Tibial nerve (tissue), 4 donors: Measurements from ENCODE around the gene NFASC. TPM values are rescaled to one million over a fixed set of nuclear protein-coding genes. Genes with fewer than 3 reads are reported as not detected.

Source experiments
- DNase-seq, 2 donors: peaks; one replicate each; pipeline ENCODE4 v3.0.0-alpha.2; 2019; ENCODE audit warnings: low spot score in 2 of 2
- H3K27ac ChIP-seq, 4 donors: fragments of 200-600 bp; sonication (generic) in 3 of 4; one replicate each; pipeline ENCODE4 v1.5.1; 2017 to 2019; ENCODE audit warnings: mild to moderate bottlenecking in 1 of 4
- H3K27me3 ChIP-seq, 2 donors: fragments of 200-600 bp; sonication (generic) in 1 of 2; one replicate each; pipeline versions ENCODE4 v1.5.1 to v1.6.0; 2017 to 2019
- H3K36me3 ChIP-seq, 3 donors: fragments of 200-600 bp; sonication (generic); one replicate each; pipeline ENCODE4 v1.5.1; 2018 to 2019
- H3K4me1 ChIP-seq, 4 donors: fragments of 200-600 bp; sonication (generic) in 3 of 4; one replicate each; pipeline ENCODE4 v1.5.1; 2017 to 2019
- H3K4me3 ChIP-seq, 4 donors: fragments of 200-600 bp; sonication (generic) in 3 of 4; one replicate each; pipeline ENCODE4 v1.5.1; 2017 to 2019; ENCODE audit warnings: mild to moderate bottlenecking in 1 of 4, moderate library complexity in 1 of 4
- H3K9me3 ChIP-seq, 4 donors: fragments of 200-600 bp; sonication (generic) in 3 of 4; one replicate each; pipeline ENCODE4 v1.5.1; 2017 to 2019
- CTCF ChIP-seq, 5 experiments: fragments of 200-600 bp in 3 of 5; fragments of 450-650 bp in 2 of 5; sonication (generic) in 3 of 5; IDR thresholded peaks; one replicate each; pipeline ENCODE4 v1.5.1; 2016 to 2019; ENCODE audit warnings: antibody characterized with exemption in 5 of 5, mild to moderate bottlenecking in 3 of 5, moderate library complexity in 2 of 5
- EP300 ChIP-seq, 2 donors: sonication (generic); formaldehyde crosslinking; IDR thresholded peaks; one replicate each; pipeline ENCODE4 v1.6.1; 2017; ENCODE audit warnings: antibody characterized with exemption in 2 of 2, mild to moderate bottlenecking in 1 of 2
- POLR2A ChIP-seq, 2 donors: fragments of 450-650 bp; IDR thresholded peaks; one replicate each; pipeline ENCODE4 v1.6.1; 2017; ENCODE audit warnings: antibody characterized with exemption in 2 of 2, mild to moderate bottlenecking in 2 of 2, moderate library complexity in 2 of 2
- WGBS, 2 donors: methylation state at CpG; one replicate each; pipeline ENCODE4 v1.1.5; 2018; 5-methylcytosine and 5-hydroxymethylcytosine counted together
- total RNA-seq, 4 donors: library from RNA; depleted of rRNA; stranded (reverse); fragments of >200 nt; gene quantifications; one replicate each; pipeline ENCODE4 v1.1.0, GENCODE V29; 2016

Gene NFASC
- total RNA-seq, 4 donors from 2014 or later: 69.9 to 112 (median 94.0) TPM

GRCh38 chr1:204970937-204971336 lies 100.3 kb downstream of the NFASC start:
- H3K9me3 ChIP-seq: no peaks in the 10 kb centered on the region
- H3K27me3 ChIP-seq: peaks cover 0 to 14% of the 10 kb centered on the region in 2 donors
- 86 to 97% methylated on average over 2 of the region's 2 CpGs for WGBS, 2 donors
- H3K27ac ChIP-seq: no peak overlapping the region
- TF ChIP-seq EP300 (IDR thresholded peaks at IDR 0.05): no peak
- no peak for TF ChIP-seq POLR2A (IDR thresholded peaks at IDR 0.05)
- TF ChIP-seq CTCF (IDR thresholded peaks at IDR 0.05): no peak
- H3K4me3 ChIP-seq: no peak overlapping the region
- peaks cover 0 to 14% (median 0%) of the 10 kb centered on the region in 3 donors for H3K36me3 ChIP-seq
- peaks cover 0 to 7% (median 0%) of the 10 kb centered on the region in 4 donors for H3K4me1 ChIP-seq
- no peak for DNase-seq

- WGBS, 2 donors: 48 to 50% methylated on average over 12 of the region's 12 CpGs
- Histone ChIP-seq H3K27me3 (peaks cover 0 to 14% of the 10 kb centered on the region in 2 donors), H3K4me1 (peaks cover 0 to 7% (median 0%) of the 10 kb centered on the region in 4 donors), H3K27ac (no peak overlapping the region), H3K4me3 (no peak overlapping the region), H3K9me3 (no peaks in the 10 kb centered on the region), H3K36me3 (peaks cover 0 to 14% (median 0%) of the 10 kb centered on the region in 3 donors)
- TF ChIP-seq EP300 (IDR thresholded peaks at IDR 0.05) (no peak), POLR2A (IDR thresholded peaks at IDR 0.05) (no peak), CTCF (IDR thresholded peaks at IDR 0.05) (no peak)
- DNase-seq: no peak
Observed at GRCh38 chr1:204971517-204972336, 101.1 kb downstream of the NFASC start.

GRCh38 chr1:204972426-204972825 lies 101.8 kb downstream of the NFASC start:
- no peak for TF ChIP-seq CTCF (IDR thresholded peaks at IDR 0.05)
- TF ChIP-seq POLR2A (IDR thresholded peaks at IDR 0.05): no peak
- no peak for TF ChIP-seq EP300 (IDR thresholded peaks at IDR 0.05)
- peaks cover 0 to 14% of the 10 kb centered on the region in 2 donors for H3K27me3 ChIP-seq
- no peak overlapping the region for H3K27ac ChIP-seq
- H3K4me3 ChIP-seq: no peak overlapping the region
- H3K36me3 ChIP-seq: peaks cover 0 to 14% (median 0%) of the 10 kb centered on the region in 3 donors
- H3K4me1 ChIP-seq: peaks cover 0 to 7% (median 0%) of the 10 kb centered on the region in 4 donors
- WGBS, 2 donors: 82 to 89% methylated on average over 1 of the region's 1 CpG
- no peaks in the 10 kb centered on the region for H3K9me3 ChIP-seq
- no peak for DNase-seq

GRCh38 chr1:204973449-204973848 lies 102.8 kb downstream of the NFASC start:
- Histone ChIP-seq H3K36me3 (peaks cover 0 to 14% (median 0%) of the 10 kb centered on the region in 3 donors), H3K4me3 (no peak overlapping the region)
- DNase-seq: no peak

More at GRCh38 chr1:204973449-204973848, 102.8 kb downstream of the NFASC start:
- TF ChIP-seq EP300 (IDR thresholded peaks at IDR 0.05) (no peak), POLR2A (IDR thresholded peaks at IDR 0.05) (no peak), CTCF (IDR thresholded peaks at IDR 0.05) (no peak)
- Histone ChIP-seq H3K9me3 (no peaks in the 10 kb centered on the region), H3K4me1 (peaks cover 0 to 7% (median 0%) of the 10 kb centered on the region in 4 donors), H3K27me3 (peaks cover 0 to 5% of the 10 kb centered on the region in 2 donors), H3K27ac (no peak overlapping the region)
- WGBS, 2 donors: 49 to 61% methylated on average over 6 of the region's 6 CpGs
